Left renal pelvis (tissue), 4 donors: ENCODE measurements around the gene FGFR3. TPM values are rescaled to one million over a fixed set of nuclear protein-coding genes. Genes with fewer than 3 reads are reported as not detected.

Experiments used
- DNase-seq, 4 donors: peaks; one replicate each; pipeline ENCODE4 v3.0.0-alpha.2; 2013; ENCODE audit warnings: low read depth in 4 of 4, low spot score in 3 of 4
- polyA plus RNA-seq, 4 donors: library from polyadenylated mRNA; unstranded; fragments of 120-200 nt; gene quantifications; one replicate each; pipeline ENCODE4 v1.2.1, GENCODE V29; 2013; ENCODE audit not compliant: insufficient read length in 4 of 4

Gene FGFR3
- polyA plus RNA-seq, 4 donors, result 2.7 to 136 (median 75.1) TPM

DNA sequence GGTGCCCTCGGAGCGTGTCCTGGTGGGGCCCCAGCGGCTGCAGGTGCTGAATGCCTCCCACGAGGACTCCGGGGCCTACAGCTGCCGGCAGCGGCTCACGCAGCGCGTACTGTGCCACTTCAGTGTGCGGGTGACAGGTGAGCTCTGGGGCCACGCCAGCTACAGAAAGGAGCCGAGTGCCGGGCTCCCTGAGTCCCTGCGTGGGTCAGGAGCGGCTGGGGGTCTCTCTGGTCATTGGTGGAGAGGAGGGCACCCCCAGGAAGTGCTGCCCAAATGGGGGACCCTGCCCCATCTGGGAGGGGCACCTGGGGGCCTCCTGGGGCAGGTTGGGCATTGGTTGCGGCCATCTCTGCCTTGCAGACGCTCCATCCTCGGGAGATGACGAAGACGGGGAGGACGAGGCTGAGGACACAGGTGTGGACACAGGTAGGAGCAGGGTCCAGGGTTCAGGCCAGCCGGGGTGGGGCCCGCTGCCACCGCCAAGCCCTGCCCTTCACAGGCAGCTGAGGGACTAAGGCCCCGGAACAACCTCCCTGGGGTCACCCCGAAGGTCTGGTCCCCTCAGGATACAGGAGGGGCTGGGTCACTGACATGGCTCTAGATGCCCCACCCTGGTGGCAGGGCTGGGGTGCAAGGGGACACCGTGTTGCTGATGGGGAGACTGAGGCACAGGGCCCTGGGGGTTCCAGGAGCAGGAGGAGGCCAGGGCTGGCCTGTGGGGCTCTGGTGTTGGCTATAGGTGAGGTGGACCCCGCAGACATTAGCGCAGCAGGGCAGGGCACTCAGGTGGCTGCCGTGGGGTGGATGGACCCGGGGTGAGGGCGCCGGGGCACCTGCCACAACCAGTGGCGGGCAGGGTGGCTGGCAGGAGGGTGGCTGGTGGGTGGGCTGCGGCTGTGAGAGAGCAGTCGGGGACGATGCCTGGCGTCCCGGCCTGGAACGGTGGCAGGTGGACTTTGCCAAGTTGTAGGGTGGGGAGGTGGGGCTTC, 6.6 kb downstream of the FGFR3 start:
- no peak for DNase-seq

- DNase-seq, result no peak
Observed at GRCh38 chr4:1800805-1801204, 7.7 kb downstream of the FGFR3 start.

DNA sequence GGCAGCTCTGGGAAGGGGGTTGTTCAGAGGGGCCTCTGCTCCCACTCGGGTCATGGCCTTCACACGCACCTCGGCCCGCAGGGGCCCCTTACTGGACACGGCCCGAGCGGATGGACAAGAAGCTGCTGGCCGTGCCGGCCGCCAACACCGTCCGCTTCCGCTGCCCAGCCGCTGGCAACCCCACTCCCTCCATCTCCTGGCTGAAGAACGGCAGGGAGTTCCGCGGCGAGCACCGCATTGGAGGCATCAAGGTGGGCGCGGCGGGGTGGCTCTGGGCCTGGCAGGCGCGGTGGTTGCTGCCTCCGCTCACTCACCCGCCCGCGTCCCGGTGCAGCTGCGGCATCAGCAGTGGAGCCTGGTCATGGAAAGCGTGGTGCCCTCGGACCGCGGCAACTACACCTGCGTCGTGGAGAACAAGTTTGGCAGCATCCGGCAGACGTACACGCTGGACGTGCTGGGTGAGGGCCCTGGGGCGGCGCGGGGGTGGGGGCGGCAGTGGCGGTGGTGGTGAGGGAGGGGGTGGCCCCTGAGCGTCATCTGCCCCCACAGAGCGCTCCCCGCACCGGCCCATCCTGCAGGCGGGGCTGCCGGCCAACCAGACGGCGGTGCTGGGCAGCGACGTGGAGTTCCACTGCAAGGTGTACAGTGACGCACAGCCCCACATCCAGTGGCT, 8.3 kb downstream of the FGFR3 start:
- no peak for DNase-seq

DNA sequence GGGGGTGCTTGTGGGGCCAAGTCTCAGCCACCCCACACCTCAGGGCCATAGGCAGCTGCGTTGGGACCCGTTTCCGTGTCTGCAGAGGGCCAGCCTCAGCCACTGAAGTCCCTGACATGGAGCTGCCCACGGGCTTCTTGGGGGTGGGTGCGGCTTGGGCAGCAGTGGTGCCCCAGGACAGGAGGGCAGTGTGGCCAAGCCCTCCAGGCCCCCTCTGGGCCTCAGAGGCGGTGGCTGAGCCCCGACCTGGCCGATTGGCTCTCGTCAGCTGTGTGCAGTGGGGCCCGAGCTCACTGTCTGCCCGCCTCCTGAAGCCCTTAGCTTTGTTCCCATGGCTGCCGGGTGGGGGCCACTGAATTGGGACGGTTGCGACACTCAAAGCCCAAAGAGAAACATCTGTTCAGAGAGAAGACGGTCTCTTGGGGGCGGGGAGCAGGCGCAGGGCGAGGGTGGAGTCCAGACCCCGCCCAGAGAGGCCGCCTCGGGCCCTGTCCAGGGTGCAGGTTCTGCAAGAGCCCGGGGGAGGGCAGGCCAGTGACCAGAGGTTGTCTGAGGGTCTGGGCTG, 9.1 kb downstream of the FGFR3 start:
- no peak for DNase-seq

DNA sequence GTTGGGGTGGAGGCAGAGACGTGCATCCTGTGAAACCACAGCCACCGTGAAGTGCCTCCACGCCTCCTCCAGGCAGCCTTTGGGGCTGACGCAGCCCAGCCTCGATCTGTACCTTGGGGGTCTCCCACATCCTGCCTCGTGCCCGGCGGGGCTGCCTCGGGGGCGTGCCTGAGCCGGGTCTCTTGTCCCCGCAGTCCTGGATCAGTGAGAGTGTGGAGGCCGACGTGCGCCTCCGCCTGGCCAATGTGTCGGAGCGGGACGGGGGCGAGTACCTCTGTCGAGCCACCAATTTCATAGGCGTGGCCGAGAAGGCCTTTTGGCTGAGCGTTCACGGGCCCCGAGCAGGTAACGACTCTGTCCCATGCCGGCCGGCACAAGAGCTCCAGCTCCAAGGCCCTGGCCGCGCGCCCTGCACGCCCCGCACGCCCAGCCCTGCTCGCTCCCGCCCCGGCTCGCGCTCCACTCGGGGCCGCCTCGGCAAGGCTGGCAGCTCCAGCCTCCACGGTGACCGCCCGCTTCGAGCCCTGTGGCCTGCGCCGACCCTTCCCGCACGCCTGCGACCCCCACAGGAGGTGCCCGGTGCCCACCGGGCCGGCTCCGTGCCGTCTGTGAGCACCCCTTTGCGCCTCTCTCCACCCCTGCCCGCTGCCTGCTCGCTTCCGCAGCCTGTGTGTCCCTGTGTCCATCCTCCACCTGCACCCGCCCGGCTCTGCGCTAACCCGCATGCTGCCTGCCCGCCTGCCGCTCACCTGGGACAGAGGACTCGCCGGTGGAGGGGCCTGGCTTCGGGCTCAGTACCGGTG, 9.8 kb downstream of the FGFR3 start:
- DNase-seq, result no peak

DNA sequence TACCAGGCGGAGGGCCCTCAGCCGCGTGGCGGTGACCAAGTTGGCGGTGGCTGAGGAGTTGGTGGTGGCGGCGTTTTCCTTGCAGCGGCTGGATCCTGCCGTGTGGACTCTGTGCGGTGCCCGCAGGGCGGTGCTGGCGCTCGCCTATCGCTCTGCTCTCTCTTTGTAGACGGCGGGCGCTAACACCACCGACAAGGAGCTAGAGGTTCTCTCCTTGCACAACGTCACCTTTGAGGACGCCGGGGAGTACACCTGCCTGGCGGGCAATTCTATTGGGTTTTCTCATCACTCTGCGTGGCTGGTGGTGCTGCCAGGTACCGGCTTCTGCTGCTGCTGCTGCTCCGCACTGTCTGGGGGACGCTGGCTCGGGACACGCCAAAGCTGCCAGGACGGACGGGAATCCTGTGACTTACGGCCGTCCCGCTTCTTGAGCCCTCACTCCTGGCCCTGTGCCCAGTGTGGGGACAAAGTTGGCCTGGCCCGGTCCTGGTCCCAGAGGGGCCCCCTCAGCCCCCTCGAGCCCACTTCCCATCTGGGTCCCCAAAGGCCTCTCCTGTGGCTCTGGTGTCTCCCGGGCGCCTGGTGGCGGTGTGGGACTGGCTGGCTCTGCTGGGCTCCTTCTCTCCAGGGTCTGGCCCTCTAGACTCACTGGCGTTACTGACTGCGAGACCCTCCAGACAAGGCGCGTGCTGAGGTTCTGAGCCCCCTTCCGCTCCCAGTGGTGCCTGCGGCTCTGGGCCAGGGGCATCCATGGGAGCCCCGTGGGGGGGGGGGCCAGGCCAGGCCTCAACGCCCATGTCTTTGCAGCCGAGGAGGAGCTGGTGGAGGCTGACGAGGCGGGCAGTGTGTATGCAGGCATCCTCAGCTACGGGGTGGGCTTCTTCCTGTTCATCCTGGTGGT, 10.7 kb downstream of the FGFR3 start:
- DNase-seq, result no peak

GRCh38 chr4:1804638-1805492, 11.8 kb downstream of the FGFR3 start:
- no peak for DNase-seq

DNA sequence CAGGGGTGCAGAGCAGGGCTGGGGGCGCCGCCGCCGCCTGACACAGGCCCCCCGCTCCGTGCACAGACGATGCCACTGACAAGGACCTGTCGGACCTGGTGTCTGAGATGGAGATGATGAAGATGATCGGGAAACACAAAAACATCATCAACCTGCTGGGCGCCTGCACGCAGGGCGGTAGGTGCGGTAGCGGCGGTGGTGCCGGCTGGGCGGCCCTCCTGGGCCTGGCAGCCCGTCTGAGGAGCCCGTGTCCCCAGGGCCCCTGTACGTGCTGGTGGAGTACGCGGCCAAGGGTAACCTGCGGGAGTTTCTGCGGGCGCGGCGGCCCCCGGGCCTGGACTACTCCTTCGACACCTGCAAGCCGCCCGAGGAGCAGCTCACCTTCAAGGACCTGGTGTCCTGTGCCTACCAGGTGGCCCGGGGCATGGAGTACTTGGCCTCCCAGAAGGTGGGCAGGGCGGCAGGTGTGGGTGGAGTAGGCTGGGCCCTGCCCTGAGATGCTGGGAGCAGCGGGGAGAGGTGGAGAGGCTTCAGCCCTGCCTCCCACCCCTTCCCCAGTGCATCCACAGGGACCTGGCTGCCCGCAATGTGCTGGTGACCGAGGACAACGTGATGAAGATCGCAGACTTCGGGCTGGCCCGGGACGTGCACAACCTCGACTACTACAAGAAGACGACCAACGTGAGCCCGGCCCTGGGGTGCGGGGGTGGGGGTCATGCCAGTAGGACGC, 12.6 kb downstream of the FGFR3 start:
- DNase-seq, result no peak

DNA sequence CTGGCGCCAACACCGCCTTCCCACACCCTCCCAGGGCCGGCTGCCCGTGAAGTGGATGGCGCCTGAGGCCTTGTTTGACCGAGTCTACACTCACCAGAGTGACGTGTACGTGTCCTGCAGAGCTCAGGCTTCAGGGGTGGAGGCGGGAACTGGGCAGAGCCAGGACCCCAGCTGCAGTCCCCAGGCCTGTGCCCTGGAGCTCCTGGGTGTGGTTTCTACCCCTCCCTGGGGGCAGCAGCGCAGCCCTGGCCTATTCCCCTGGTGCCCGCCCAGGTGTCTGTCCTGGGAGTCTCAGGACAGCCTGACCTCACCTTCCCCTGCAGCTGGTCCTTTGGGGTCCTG, 13.1 kb downstream of the FGFR3 start:
- no peak for DNase-seq

GRCh38 chr4:1806596-1807331, 13.7 kb downstream of the FGFR3 start:
- DNase-seq, result no peak

DNA sequence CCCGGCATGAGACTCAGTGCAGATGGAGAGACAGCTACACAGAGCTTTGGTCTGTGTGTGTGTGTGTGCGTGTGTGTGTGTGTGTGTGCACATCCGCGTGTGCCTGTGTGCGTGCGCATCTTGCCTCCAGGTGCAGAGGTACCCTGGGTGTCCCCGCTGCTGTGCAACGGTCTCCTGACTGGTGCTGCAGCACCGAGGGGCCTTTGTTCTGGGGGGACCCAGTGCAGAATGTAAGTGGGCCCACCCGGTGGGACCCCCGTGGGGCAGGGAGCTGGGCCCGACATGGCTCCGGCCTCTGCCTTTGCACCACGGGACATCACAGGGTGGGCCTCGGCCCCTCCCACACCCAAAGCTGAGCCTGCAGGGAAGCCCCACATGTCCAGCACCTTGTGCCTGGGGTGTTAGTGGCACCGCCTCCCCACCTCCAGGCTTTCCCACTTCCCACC, 14.3 kb downstream of the FGFR3 start:
- DNase-seq, result no peak

DNA sequence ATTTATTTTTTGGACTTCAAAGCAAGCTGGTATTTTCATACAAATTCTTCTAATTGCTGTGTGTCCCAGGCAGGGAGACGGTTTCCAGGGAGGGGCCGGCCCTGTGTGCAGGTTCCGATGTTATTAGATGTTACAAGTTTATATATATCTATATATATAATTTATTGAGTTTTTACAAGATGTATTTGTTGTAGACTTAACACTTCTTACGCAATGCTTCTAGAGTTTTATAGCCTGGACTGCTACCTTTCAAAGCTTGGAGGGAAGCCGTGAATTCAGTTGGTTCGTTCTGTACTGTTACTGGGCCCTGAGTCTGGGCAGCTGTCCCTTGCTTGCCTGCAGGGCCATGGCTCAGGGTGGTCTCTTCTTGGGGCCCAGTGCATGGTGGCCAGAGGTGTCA, 15.3 kb downstream of the FGFR3 start:
- DNase-seq, result no peak

GRCh38 chr4:1808851-1809753, 16.0 kb downstream of the FGFR3 start:
- no peak for DNase-seq

DNA sequence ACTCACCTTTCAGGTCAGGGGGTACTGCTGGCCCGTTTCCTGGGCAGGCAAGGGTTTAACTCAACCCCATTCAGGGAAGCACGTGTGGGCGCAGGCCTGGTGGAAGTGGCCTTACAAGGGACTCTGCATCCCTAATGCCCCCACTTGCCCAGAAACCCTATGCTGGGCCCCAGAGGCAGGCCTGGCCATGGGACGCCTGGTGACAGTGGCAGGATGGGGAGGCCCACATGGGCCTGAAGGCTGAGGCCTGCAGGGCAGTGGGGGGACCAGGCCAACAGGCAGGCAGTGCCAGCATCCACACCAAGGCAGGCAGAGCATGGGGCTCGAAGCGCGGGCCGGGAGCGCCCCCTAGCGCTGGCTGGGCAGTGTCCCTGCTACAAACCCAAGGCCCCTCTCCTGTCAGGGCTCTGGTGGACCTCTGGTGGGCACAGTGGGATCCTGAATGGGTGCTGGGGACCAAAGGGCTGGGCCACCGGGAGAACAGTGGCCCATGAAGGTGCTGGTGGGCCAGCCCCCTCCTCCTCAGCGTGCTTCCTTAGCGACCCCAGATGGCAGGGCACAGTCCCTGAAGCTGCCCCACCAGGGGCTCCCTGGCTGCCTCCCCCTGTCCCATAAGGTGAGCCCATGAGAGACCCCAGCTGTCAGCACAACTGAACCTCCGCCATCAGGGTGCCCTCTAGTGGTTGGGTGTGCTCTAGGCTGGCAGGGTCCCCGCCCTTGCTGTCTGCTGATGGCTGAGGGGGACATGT, 16.8 kb downstream of the FGFR3 start:
- no peak for DNase-seq

GRCh38 chr4:1810765-1811164, 17.7 kb downstream of the FGFR3 start:
- no peak for DNase-seq

DNA sequence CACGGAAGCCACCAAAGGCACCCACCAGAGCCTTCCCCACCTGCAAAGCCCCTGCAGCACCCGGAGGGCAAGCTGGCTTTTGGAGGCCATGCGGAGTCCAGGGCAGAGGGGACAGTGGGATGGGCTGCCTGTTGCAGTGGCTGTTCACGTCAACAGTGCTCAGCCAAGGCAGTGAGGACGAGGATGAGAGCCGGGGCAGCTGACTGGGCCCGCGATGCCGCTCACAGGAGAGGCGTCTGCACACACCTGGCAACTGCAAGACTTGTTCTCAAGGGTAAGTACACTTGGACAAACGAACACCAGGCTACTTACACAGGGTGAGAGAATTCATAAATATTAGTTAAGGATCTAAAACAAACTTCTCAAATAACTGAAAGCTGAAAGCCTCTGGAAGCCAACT, 19.6 kb downstream of the FGFR3 start:
- DNase-seq, result no peak
